Measurements from ENCODE around the gene HNRNPLL. TPM values are rescaled to one million over a fixed set of nuclear protein-coding genes. Genes with fewer than 3 reads are reported as not detected.
"Not testable (repeated sequence)": the region's sequence is repeated elsewhere in the genome, so short reads cannot be mapped to it uniquely, and the experiment has no call there.

The HNRNPLL gene
- total RNA-seq, 2 donors from 2014 or later: 41.6 to 58.7 TPM

DNA sequence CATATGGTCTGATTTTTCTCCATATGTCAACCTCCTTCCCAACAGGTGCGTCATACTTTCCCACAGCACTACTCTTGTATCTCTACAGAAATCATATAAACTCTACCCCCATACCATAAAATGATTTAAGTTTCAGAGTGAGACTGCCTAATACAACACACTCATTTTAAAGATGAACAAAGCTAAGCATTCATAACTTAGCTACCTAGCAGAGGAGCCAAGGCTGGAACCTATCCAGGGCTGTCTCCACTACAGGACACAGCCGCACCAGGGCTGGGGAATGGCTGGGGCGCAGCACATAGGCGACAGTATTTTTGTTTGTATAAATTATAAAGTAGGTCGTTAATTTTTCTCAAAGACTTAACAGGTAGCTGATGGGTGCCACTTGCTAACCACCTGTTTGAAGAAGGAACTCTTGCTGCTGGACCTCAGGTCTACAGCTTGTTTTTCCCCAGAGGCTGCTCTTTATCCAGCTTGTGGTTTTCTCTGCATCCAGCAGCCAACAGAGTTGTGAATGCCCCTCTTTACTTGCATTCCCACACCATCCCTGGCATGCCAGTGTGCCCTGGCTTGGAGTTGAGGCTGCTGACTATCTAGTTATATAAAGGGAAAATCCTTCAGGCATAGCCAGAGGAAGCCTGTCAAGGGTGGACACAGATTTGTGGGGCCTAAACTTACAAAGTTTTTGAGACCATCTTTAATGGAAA, 62.0 kb downstream of the HNRNPLL start:
- intact Hi-C loops (cut with DNase I): loop anchor here (5.0 kb wide), 1 partner anchor 197 kb away; no protein-coding TSS in a partner anchor
- no peaks in the 10 kb centered on the region for H3K36me3 ChIP-seq
- H3K4me1 ChIP-seq: peaks cover 7% of the 10 kb centered on the region
- DNase-seq: peak; percentile 51
- no peak overlapping the region for H3K27ac ChIP-seq
- no peak overlapping the region for H3K4me3 ChIP-seq
- H3K9ac ChIP-seq (ENCODE audit: low read depth in 2 of 2, low read length in 2 of 2): no peak overlapping the region
- TF ChIP-seq, protein P1, sequence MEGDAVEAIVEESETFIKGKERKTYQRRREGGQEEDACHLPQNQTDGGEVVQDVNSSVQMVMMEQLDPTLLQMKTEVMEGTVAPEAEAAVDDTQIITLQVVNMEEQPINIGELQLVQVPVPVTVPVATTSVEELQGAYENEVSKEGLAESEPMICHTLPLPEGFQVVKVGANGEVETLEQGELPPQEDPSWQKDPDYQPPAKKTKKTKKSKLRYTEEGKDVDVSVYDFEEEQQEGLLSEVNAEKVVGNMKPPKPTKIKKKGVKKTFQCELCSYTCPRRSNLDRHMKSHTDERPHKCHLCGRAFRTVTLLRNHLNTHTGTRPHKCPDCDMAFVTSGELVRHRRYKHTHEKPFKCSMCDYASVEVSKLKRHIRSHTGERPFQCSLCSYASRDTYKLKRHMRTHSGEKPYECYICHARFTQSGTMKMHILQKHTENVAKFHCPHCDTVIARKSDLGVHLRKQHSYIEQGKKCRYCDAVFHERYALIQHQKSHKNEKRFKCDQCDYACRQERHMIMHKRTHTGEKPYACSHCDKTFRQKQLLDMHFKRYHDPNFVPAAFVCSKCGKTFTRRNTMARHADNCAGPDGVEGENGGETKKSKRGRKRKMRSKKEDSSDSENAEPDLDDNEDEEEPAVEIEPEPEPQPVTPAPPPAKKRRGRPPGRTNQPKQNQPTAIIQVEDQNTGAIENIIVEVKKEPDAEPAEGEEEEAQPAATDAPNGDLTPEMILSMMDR (IDR thresholded peaks at IDR 0.05): no peak
- no peaks in the 10 kb centered on the region for H3K27me3 ChIP-seq
- H3K9me3 ChIP-seq: no peaks in the 10 kb centered on the region

DNA sequence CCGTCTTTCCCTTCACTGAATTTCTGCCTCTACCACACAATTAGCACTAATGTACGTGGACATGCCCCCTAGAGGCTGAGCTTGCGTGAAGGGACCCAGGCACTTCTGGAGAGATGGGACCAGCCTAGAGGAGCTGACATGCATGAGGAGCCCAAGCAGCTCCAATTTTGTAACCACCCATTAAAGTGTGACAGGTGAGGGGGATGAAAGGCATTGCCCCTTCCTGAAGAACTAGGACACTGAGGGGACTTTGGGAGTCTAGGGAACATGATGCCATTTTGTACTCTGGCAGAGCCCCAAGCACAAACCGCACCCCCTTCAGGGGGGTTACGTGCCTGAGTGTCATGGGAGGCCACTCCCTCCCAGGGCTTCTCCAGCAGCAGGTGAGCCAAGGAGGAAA, 63.6 kb downstream of the HNRNPLL start:
- Histone ChIP-seq H3K27me3 (no peaks in the 10 kb centered on the region), H3K27ac (no peak overlapping the region), H3K9ac (ENCODE audit: low read depth in 2 of 2, low read length in 2 of 2) (no peak overlapping the region), H3K9me3 (no peaks in the 10 kb centered on the region), H3K4me1 (peaks cover 7% of the 10 kb centered on the region), H3K4me3 (no peak overlapping the region), H3K36me3 (no peaks in the 10 kb centered on the region)
- DNase-seq: no peak
- intact Hi-C loops (cut with DNase I): no loop called here
- TF ChIP-seq, protein P1 (IDR thresholded peaks at IDR 0.05): no peak

DNA sequence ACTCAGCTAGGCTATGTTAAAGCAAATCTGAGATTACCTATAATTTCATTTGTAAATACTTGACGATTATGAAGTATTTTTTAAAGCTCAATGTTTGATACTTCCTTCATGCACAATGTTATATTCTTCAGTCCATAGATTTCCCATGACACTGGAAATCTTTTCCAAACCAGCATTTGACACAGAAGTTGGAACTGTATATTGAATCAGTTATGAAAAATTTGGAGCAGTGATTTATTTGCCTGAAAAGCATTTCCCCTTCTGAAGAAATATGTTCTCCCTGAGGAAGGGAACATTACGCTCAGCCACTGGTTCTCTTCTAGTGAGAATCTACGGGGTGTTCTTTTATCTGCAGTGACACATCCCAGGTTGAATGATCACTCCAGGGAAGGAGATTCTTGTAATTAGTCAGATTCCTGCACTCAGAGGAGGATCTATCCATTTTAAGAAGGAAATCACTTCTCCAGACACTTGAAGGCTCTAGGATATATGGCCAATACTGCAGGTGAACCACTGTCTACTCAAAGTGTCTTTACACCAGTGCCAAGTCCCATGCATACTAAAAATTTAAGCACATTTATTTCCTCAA, 64.7 kb downstream of the HNRNPLL start:
- Histone ChIP-seq H3K9me3 (no peaks in the 10 kb centered on the region), H3K27me3 (no peaks in the 10 kb centered on the region), H3K27ac (no peak overlapping the region), H3K4me1 (peaks cover 7% of the 10 kb centered on the region), H3K36me3 (no peaks in the 10 kb centered on the region), H3K9ac (ENCODE audit: low read depth in 2 of 2, low read length in 2 of 2) (no peak overlapping the region), H3K4me3 (no peak overlapping the region)
- intact Hi-C loops (cut with DNase I): no loop called here
- TF ChIP-seq, protein P1 (IDR thresholded peaks at IDR 0.05): no peak
- no peak for DNase-seq

DNA sequence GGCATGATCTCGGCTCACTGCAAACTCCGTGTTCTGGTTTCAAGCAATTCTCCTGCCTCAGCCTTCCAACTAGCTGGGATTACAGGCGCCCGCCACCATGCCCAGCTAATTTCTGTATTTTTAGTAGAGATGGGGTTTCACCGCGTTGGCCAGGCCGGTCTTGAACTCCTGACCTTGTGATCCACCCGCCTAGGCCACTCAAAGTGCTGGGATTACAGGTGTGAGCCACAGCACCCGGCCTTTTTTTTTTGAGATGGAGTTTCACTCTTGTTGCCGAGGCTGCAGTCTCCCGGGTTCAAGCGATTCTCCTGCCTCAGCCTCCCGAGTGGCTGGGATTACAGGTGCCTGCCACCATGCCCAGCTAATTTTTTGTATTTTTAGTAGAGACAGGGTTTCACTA, 65.4 kb downstream of the HNRNPLL start:
- H3K9ac ChIP-seq (ENCODE audit: low read depth in 2 of 2, low read length in 2 of 2); intact Hi-C loops (cut with DNase I); H3K4me3 ChIP-seq; H3K27me3 ChIP-seq; H3K4me1 ChIP-seq; DNase-seq; H3K9me3 ChIP-seq; H3K27ac ChIP-seq; H3K36me3 ChIP-seq: not testable (repeated sequence)

DNA sequence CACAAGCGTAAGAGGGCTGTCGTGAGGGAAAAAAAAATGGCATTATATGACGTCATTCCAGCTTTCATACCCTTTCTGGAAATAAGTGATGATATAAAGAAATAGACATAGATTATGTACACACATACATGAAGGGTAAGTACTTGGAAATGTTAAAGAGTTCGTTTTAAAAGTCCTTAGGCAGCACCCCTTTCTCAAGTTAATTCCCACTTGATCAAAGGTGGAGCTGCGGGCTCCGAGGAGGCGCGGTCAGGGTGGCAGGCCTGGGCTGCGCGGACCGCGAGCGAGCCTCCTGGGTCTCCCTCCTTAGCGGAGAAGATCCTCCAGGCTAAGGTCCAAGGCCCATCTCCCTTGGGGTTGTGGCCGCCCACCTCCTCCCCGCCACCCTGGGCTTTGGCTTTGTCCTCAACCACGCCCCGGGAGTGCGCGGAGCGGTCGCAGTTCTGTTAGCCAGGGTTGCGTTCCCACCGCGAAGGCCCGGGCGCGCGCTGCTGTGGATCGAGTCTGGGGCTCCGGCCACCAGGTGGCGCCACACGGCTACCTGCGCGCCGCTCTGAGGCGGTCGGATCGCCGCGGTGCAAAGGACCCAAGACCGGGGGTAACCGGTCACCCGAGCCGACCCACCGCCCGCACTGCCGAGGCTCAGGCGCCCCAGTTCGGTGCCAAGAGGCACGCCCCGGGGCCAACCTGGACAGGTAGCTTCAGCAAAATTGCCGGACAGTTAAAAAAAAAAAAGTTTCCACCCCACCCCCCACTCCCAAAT, 66.8 kb downstream of the HNRNPLL start:
- Histone ChIP-seq H3K27ac (no peak overlapping the region), H3K9ac (ENCODE audit: low read depth in 2 of 2, low read length in 2 of 2) (peak overlapping the region; percentile 6 to 71)
- intact Hi-C loops (cut with DNase I): no loop called here

More for the DNA sequence above, 66.8 kb downstream of the HNRNPLL start:
- H3K4me1 ChIP-seq: no peaks in the 10 kb centered on the region
- H3K36me3 ChIP-seq: no peaks in the 10 kb centered on the region
- no peaks in the 10 kb centered on the region for H3K9me3 ChIP-seq
- H3K27me3 ChIP-seq: no peaks in the 10 kb centered on the region
- TF ChIP-seq, protein P1 (IDR thresholded peaks at IDR 0.05): peak; percentile 92
- DNase-seq: peak; percentile 87
- H3K4me3 ChIP-seq: peak overlapping the region; percentile 40
